NCI-H1694 (cell line): ENCODE data around the gene MRAS.
"Not testable (repeated sequence)": the region's sequence is repeated elsewhere in the genome, so short reads cannot be mapped to it uniquely, and the experiment has no call there.

Experiments
- DNase-seq: peaks from one replicate; lab custom pipeline; 2025; lab: John Stamatoyannopoulos, UW

MRAS gene

GRCh38 chr3:138445236-138445635, 96.9 kb downstream of the MRAS start:
- no peak for DNase-seq

- DNase-seq, result no peak
Observed at GRCh38 chr3:138445654-138446053, 97.3 kb downstream of the MRAS start.

GRCh38 chr3:138448631-138449030, 100.3 kb downstream of the MRAS start:
- DNase-seq, result no peak

GRCh38 chr3:138449490-138449889, 101.1 kb downstream of the MRAS start:
- DNase-seq, result no peak

- no peak for DNase-seq
Observed at GRCh38 chr3:138450181-138450580, 101.8 kb downstream of the MRAS start.

- DNase-seq, result no peak
Observed at GRCh38 chr3:138450704-138451424, 102.5 kb downstream of the MRAS start.

GRCh38 chr3:138451595-138452162, 103.3 kb downstream of the MRAS start:
- DNase-seq, result no peak

- DNase-seq, result no peak
Observed at GRCh38 chr3:138452436-138452835, 104.1 kb downstream of the MRAS start.

- DNase-seq, result not testable (repeated sequence)
Observed at GRCh38 chr3:138453940-138454339, 105.6 kb downstream of the MRAS start.
